Stimulated activated CD4-positive, alpha-beta T cell treated with anti-CD3 and anti-CD28 coated beads, TNF-alpha, amount 100 ng/mL, for 48 hours (primary cell): ENCODE data around the gene GNAZ.

Source experiments
- DNase-seq, 3 donors: peaks; one replicate each; pipeline ENCODE4 v3.0.0-alpha.2; 2020; ENCODE audit warnings: low read depth in 3 of 3

GNAZ gene

GRCh38 chr22:23064381-23065068, 5.8 kb upstream of the GNAZ start:
- no peak for DNase-seq

- no peak for DNase-seq
Measured at GRCh38 chr22:23065069-23065451, 5.3 kb upstream of the GNAZ start.

GRCh38 chr22:23065495-23066122, 4.7 kb upstream of the GNAZ start:
- DNase-seq = no peak

- DNase-seq = no peak
Measured at GRCh38 chr22:23066200-23067022, 3.9 kb upstream of the GNAZ start.

- no peak for DNase-seq
Measured at GRCh38 chr22:23067023-23067650, 3.2 kb upstream of the GNAZ start.

- DNase-seq = no peak
Measured at GRCh38 chr22:23067691-23068090, 2.6 kb upstream of the GNAZ start.

GRCh38 chr22:23068096-23068831, 2.1 kb upstream of the GNAZ start:
- DNase-seq = no peak

- no peak for DNase-seq
Measured at GRCh38 chr22:23068832-23069385, 1.4 kb upstream of the GNAZ start.

GRCh38 chr22:23069502-23070357, 589 bp upstream of the GNAZ start:
- peak; percentile 72 to 81 (median 76) for DNase-seq

GRCh38 chr22:23071230-23072076, 1.1 kb downstream of the GNAZ start:
- no peak for DNase-seq

- DNase-seq = no peak
Measured at GRCh38 chr22:23072077-23072910, 2.0 kb downstream of the GNAZ start.

GRCh38 chr22:23072911-23073491, 2.7 kb downstream of the GNAZ start:
- no peak for DNase-seq

GRCh38 chr22:23073526-23074229, 3.4 kb downstream of the GNAZ start:
- no peak for DNase-seq

GRCh38 chr22:23074451-23074850, 4.1 kb downstream of the GNAZ start:
- DNase-seq = no peak

GRCh38 chr22:23075050-23075449, 4.7 kb downstream of the GNAZ start:
- no peak for DNase-seq

- DNase-seq = no peak
Measured at GRCh38 chr22:23075525-23076216, 5.4 kb downstream of the GNAZ start.
